Putamen (tissue), 1 donor: Measurements from ENCODE around the gene CNN2.

Experiments
- DNase-seq: peaks from one replicate; pipeline ENCODE4 v3.0.0-alpha.2; 2016; ENCODE audit warnings: low spot score

CNN2 gene

DNA sequence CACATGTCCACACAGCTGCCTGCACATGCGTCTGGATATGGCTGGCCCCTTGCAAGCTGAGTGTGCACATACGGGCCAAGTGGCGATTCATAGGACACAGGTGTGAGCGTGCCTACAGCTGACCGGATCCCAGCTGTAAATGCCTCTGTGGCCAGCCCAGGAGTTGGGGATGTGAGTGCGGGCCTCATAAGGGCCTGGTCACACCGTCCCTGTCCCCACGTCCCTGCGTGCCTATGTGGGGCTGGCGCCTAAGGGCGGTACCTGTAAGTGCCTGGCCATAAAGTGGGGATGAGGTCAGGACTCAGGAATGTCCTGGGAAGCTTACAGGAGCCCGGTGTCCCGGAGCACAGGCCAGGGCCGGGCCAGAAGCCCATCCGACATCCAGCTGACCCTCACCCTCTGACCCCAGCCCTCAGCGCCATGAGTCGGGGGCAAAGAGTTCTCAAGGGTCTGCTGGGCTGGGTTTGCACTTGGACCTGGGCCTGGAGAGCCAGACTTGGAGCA, 39.2 kb downstream of the CNN2 start:
- DNase-seq, result no peak

DNA sequence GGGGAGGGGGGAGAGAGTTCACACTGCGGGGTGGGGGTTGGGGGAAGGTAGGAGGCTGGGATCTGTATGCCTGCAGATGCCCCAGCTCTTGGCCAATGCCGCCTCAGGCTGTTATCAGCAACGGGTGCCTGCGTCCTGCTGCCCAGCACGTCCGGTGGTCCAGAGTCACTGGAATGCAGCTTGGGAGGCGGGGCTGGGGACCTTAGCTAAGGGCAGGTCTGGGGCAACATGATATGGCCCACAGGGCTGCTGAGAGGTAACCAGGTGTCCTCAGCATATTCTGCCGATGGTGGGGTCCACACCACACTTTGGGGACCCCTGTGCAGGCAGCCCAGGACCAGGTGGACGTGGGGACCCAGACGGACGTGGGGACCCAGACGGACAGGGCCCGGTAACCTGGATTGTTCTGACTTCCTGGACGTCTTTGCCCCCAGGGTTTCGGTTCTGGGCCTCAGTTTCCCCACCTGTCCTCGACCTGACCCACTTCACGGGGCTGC, 39.9 kb downstream of the CNN2 start:
- no peak for DNase-seq

GRCh38 chr19:1066748-1067340, 40.4 kb downstream of the CNN2 start, which contains the start of gene ARHGAP45:
ARHGAP45 (plus strand) TSS chr19:1067167; CDS start chr19:1067406, 239 bp downstream.
- DNase-seq, result no peak

- DNase-seq, result no peak
These were observed 41.0 kb downstream of the CNN2 start for GRCh38 chr19:1067341-1067957.

DNA sequence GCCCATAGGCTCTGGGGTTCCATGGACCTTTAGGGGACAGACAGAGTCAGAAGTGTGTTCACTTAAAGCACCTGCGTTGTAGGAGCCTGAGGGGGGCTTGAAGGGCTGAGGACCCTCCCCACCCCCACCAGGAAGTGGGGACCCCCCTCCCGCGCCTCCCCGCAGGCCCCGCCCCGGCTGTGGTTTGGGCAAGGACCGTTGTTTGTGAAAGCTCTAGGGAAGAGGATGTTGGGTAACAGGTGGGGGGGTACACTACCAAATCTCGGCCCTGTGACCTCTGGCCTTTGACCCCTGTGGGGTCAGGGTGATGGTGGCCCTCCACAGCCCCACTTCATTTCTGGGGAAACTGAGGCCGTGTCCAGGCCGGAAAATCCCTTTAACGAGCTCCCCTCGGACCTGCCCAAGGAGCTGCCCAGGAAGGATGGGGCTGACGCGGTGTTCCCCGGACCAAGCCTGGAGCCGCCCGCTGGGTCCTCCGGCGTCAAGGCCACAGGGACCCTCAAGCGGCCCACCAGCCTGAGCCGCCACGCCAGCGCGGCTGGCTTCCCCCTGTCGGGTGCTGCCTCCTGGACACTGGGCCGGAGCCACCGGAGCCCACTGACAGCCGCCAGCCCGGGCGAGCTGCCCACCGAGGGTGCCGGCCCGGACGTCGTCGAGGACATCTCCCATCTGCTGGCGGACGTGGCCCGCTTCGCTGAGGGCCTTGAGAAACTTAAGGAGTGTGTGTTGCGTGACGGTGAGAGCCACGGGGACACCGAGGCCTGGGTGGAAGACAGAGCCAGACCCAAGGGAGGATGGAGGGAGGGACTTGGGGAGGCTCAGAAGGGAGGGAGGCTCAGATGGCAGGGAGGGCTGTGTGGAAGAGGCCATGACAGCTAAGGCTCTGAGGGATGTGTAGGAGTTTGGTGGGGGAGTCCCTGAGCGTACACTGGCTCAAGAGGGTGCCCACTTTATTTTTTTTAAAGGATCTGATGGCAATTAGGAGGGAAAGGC, 41.9 kb downstream of the CNN2 start:
- no peak for DNase-seq

DNA sequence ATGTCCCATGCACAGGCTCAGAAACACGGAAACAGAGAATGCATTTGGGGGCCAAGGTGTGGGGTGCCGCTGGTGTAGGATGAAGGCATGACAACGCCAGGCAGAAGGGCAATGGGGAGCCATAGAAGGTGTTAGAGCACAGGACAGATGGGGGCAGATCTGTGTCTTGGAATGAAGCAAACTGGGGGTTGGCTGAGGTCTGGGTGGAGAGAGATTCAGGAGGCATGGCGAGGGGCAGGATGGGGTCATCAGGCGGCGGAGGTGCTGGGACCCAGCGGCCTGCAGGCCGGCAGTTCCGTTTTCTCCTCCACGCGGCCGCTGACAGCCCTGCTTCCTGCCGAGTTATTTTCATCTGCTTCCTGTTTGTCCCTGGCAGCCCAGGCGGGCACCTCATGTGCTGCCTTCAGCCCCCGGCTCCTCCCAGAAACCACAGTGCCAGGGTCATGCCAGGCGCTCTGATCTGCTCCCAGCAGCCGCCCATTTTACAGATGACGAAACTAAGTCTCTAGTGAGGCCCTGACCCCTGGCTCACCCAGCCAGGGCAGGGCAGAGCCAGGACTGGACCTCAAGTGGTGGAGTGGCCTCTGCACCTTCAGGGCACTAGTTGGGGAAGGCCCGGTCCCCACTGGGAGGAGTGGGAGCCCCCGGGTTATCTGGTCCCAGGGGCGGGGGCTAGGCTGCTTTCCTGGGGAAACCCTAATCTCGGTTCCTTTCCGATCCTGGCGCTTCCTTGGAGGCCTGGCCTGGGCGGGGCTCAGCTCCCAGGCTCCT, 42.8 kb downstream of the CNN2 start:
- no peak for DNase-seq

GRCh38 chr19:1070576-1070930, 44.1 kb downstream of the CNN2 start:
- no peak for DNase-seq

DNA sequence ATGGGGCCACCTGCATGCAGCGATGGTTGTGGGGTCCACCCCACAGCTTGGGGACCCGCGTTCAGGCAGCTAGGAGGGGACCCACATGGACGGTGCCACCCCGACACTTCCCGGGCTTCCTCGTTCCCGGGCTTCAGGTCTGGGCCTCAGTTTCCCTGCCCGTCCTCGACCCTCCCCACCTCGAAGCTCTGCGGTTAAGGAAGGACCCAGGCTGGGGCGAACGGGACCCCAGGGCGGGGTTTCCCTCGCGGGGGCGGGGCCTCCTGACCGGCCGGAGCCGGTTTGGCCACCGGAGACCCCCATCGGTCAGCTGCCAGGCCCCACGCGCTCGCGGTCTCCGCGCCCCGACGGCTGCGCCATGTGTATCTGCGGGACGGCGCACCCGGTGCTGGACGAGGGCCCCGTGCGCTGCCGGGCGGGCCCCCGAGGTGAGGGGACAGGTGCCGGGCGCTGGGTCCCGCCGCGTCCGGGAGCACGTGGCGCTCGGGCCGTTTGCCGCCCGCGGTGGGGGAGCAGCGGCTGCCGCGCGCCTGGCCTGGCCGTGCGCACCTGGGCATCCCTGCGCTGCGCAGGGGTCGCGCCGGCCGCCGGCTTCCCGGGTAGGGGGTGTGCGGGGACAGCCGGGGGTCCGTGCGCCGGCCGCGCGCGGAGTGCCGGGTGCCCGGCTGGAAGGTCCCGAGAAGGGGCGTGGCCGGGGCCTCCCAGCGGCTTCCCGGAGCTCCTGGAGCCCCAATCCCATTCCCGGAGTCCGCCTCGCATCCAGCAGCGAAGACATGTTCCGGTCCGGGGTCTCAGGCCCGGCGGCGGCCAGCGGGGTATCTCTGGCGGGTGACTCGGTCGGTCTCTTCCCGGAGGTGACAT, 44.8 kb downstream of the CNN2 start:
- DNase-seq, result no peak

DNA sequence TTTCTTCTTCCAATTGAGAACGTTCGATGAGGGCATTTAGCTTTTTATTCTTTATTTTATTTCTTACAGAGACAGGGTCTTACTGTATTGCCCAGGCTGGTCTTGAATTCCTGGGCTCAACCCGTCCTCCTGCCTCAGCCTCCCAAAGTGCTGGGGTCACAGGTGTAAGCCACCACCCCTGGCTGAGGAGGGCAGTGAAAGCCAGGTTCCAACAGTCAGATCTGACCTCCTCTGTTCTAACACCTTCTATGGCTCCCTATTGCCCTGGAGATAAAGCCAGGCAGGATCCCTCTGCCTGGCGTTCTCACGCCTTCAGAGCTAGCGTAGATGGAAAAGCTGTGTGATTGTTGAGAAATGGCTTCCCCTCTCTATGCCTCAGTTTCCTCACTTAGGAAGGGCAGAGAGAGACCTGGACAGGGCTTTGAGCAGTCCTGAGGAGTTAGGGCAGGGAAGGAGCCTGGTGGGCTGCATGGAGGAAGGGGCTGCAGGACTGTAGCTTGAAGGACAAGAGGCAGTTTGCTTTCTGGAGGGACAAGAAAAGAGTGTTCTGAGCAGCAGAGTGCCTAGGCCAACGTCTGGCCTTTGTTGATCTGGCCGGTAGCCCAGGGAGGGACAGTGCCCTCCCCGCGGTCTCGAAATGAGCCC, 46.1 kb downstream of the CNN2 start:
- DNase-seq, result no peak

DNA sequence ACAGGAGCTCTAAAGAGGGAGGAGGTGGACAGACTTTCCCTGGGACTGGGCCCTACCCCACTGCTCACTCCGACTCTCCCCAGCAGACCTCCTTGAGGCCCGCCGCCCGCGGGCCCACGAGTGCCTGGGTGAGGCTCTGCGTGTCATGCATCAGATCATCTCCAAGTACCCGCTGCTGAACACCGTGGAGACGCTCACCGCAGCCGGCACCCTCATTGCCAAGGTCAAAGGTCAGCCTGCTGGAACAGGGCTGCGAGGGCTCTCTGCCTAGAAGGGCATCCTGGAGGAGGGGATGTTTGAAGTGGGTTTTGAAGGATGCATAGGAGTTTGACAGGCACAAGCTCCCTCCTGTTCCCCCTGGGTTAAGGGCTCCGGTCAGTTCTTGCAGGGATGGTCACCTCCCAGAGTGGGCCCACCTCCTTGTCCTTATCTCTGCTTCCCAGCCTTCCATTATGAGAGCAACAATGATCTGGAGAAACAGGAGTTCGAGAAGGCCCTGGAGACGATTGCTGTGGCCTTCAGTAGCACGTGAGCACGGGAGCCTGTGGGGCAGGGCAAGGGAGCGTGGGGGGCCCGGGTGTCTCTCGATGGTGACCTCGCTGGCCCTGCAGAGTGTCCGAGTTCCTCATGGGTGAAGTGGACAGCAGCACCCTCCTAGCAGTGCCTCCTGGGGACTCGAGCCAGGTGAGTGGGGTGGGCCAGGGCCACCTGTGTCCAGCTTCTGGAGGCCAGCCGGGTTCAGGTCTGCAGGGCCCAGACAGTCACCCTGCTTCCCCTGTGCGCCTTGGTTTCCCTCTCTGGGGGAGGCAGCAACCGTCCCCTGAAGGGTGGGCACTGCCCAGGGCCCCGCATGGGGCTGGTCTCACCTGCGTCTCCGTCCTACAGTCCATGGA, 46.9 kb downstream of the CNN2 start:
- no peak for DNase-seq

GRCh38 chr19:1073956-1074517, 47.6 kb downstream of the CNN2 start:
- no peak for DNase-seq

DNA sequence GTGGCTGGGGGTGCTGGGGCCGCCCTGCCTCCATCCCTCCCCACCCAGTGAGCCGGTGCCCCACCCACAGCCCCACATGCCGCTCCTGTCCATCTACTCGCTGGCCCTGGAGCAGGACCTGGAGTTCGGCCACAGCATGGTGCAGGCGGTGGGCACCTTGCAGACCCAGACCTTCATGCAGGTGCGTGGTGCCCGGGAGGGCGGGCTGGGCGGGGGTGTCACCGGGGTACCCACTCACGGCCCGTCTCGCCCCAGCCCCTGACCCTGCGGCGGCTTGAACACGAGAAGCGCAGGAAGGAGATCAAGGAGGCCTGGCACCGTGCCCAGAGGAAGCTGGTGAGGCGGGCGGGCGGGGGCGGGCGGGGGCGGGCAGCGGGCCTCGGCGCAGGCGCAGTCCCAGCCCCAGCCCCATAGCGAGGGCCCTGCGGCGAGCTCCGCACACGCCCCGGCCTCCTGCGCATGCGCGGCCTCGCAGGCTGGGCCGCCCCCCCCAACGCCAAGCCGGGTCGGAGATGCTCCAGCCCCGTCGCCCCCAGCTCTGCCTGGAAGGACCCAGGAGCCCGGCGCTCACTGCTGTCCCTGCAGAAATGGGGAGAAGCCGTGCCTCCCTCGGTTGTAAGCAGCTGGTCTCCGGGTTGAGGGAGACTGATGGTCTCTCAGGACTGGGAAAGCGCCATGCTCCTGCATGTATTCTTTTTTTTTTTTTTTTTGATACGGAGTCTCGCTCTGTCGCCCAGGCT, 48.3 kb downstream of the CNN2 start:
- DNase-seq, result peak; percentile 36

- DNase-seq, result no peak
These were observed 49.6 kb downstream of the CNN2 start for GRCh38 chr19:1076046-1076386.

DNA sequence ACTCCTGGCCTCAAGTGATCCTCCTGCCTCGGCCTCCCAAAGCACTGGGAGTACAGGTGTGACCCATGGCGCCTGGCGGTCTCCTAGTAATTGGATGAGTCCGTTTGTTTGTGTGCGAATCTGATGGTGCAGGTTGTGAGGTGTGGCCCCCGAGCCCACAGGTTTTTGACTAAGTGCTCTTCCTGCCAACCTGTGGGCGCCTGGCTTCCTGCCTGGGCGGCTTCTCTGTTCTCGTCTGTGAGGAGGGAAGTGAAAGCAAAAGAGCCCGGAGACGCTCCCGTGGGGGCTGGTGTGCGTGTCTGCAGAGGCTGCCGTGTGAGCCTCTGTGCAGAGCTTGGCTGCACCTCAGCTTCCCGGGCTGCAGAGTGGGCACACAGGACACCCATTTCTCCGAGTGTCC, 50.5 kb downstream of the CNN2 start:
- peak; percentile 67 for DNase-seq

DNA sequence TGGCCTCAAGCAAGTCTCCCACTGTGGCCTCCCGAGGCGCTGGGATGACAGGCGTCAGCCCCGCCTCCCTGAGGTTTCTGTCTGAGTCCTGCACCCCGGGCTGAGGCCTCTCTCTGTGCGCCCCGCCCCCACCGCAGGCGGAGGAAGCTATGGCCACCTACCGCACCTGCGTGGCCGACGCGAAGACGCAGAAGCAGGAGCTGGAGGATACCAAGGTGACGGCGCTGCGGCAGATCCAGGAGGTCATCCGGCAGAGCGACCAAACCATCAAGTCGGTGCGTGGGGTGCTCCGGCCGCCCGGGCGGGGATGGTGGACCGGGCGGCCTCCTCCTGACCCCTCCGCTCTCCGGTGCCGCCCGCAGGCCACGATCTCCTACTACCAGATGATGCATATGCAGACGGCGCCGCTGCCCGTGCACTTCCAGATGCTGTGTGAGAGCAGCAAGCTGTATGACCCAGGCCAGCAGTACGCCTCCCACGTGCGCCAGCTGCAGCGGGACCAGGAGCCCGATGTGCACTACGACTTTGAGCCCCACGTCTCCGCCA, 53.2 kb downstream of the CNN2 start:
- no peak for DNase-seq

DNA sequence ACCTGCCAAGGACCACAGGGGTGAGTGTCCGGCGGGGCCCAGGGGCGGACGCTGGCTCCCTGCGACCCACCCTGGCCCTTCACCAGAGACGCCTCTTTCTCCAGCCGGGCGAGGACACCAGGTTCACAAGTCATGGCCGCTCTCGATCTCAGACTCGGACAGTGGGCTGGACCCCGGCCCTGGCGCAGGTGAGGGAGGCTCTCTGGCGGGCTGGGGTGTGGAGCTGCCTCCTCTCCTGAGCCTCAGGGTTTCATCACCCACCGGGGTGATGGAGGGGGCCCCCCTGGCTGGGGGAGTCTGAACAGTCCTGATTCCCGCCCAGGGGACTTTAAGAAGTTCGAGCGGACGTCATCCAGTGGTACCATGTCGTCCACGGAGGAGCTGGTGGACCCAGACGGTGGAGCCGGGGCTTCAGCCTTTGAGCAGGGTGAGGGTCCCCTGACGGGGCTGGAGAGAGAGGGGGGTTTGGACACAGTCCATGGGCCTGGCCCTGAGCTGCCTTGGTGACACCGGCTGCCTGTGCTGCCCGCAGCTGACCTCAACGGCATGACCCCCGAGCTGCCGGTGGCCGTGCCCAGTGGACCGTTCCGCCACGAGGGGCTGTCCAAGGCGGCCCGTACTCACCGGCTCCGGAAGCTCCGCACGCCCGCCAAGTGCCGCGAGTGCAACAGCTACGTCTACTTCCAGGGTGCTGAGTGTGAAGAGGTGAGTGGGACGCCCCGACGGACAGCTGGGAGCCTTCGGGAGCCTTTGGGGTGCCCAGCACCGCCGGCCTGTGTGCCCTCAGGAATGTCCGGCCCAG, 54.2 kb downstream of the CNN2 start:
- no peak for DNase-seq
